ENCODE results near the gene PCDH7.

Gene PCDH7

DNA sequence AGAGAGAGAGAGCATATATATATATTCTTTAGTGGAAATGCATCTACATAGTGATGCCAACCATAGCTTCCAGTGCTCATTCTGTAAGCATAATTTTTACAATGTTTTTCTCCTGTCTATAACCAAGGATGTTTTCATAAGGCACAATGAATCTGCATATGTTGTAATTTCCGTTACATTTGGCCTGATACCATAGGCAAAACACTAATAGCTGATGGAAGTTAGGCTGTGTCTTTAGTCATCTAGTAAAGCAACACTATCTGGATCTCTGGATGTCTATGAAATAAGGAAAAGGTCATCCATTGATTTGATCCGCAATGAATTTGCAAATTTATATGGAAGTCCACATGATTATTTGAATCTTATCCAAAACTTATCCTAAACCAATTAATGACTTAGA, 8.1 kb downstream of the PCDH7 start:
- no peak for FAIRE-seq

DNA sequence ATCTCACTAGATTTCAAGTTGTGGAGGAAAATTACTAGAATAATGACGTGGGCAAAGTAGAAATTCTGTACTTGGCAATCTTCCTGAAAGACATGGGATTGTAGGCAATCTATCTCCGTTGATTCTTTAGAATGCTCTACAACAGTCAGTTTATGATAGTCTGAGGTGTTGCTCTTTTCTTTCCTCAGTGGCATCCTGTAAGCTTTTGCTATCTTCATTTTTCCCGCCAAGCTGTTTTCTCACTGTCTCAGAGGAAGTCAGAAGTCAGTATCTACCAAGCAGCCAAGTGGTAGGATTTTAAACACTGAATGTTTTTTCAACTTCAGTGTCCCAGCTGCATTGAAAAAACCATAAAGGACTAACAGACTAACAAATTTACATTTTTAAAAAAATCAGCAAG, 23.7 kb downstream of the PCDH7 start:
- no peak for FAIRE-seq

DNA sequence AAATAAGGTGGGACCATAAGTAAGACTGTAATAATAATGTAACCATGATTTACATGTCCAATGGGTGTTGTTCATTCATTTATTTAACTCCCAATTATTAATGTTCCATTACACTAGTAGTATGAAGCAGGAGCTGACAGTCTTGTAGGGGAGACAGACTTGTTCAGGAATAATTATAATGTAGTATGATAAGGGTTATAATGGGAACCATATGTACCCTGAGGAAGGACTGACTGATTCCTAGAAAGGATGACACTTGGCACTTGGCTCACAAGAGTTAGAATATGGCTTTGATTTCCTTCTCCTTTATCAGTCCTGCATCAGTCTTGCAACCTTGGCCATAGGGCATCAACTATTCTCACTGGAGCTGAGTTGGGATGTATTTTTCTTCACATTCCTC, 24.2 kb downstream of the PCDH7 start:
- no peak for FAIRE-seq

DNA sequence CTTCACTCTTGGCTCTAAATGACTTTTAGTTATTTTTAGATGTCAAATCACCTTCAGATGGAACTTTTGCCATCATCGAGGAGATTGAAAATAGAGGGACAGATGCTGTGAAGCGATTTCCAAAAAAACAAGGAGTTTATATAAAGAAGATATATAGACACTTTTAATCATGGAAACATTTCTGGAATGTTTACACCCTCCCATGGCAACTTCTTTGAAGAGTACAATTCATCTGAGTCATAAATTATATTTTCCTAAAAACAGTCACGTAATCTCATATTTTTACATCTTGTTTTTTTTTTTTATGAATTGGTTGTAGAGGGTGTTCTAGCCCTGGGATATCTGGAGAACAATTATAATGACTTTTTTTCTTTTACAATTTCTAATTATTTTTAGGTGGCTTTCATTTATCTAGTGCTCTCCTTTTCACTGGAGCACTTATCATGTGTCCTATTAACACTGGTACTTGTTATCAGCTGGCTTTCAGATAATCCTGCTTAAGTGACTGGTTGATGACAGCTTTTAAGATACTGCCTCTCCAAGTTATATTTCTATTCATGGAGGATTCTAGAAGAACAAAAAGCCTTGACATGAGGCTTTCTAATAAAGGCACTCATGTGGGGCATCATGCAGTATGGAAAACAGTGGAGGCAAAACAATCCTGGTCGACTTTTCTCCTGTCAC, 24.9 kb downstream of the PCDH7 start:
- FAIRE-seq: no peak

DNA sequence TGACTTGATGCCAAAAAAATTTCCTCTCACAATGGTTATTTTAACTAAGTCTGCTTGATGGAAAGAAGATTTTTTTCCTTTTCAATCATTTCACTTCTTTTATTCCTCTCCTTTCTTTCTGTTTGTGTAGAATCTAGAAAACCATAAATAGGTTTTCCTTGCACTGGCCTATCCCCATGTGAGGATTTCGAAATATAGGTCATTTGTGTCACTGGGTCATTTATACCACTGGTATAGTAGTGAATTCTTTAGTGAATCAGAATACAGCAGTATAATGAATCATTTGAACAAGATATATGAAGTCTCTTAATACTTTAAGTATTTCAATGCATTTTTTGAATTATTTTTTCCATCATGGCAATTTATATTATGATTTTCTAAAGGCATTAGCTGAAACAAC, 26.6 kb downstream of the PCDH7 start:
- FAIRE-seq: no peak

DNA sequence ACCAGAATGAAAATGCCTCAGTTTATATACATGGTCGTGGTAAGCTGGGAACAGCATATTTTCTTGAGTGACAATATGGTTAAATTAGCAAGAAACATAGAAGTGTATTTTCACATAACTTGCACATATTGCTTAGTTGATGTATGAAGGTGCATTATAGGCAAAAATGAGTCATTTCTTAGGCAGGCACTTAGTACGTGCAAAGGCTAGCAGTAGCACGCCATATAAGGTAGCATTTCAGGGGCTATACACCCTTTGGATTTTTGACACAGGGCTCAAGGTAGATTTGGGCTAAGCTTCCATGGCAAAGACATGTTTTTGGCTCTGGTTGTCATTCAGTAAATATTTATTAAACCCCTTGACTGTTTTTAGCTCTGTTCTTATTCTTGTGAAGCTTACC, 33.1 kb downstream of the PCDH7 start:
- FAIRE-seq: no peak

DNA sequence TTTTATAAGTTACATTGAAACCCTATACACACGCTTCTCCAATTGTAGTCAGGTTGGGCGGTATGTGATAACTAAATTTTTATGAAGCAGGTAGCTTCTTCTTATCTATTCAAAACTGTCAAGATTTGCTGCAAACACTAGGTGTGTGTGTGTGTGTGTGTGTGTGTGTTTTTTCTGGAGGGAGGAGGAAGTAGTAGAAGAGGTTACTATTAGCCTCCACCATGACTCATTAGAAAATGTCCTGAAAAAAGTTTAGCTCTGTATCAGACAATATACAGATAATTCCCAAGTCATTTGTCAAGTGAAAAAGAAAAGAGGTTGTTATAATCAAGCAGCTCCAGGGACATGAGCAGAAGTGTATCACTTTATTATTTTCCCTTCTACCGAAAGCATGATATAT, 33.9 kb downstream of the PCDH7 start:
- no peak for FAIRE-seq

DNA sequence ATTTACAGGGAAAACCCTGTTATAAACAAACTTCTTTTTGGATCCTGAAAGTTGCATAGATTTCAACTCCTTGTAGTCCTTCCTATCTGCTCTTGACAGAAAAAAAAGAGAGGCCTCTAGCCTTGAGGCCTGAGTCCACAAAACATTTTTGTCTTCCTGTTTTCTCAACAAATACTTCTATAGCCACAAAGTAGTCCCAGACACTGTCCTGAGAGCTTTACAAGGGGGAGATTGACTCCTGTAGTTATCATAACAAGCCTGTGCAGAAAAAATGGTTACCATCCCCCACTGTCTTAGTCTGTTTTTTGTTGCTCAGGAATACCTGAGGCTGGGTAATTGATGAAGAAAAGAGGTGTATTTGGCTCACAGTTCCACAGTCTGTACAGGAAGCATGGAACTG, 35.2 kb downstream of the PCDH7 start:
- FAIRE-seq: no peak

DNA sequence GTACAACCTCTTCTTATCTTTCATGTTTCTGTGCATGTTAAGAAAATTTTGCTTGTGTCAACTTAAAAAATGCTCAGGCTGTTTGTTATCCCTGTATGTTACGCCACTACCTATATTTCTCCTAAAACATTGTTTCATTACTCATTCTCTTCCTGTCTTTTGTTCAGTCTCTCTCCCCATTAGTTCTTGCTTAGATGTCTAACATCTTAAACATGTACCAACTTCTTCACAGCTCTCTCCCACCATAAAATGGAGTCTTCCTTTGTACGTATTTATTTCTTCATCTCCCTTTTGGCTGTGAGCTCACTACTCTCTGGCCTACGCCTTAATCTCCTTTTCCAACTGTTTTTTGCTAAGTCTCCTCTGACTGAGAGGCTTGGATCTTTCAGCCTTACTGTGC, 36.4 kb downstream of the PCDH7 start:
- FAIRE-seq: no peak

DNA sequence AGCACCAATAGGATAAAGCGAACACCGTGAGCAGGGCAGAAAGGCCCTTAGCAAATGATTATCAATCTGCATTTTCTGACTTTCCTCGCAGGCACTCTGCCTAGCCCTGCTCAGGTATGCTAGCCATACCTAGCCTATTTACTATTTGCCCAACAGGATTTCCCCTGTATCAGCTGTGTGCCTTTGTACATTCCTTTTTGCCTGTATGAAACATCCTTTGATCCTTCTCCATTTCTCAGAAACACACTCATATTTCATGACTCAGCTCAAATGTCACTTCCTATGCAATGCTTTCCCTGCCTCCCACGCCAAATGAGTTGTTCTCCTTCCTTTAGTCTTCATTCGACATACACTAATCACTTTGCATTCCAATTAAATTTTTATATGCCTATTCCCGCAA, 37.2 kb downstream of the PCDH7 start:
- FAIRE-seq: no peak

DNA sequence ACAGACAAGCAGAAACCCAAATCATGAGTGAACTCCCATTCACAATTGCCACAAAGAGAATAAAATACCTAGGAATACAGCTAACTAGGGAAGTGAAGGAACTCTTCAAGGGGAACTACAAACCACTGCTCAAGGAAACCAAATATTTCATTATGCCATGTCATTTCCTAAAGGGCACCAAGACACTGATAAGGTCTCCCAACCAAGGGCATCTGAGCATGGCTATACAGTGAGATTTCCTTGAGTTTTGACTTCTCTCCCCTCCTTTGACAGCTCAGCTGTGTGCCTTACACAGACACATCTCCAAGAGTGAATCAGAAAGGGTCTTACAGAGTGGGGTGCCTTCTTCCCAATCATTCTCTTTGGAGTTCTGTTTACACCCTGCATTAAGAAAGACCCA, 40.4 kb downstream of the PCDH7 start:
- no peak for FAIRE-seq

DNA sequence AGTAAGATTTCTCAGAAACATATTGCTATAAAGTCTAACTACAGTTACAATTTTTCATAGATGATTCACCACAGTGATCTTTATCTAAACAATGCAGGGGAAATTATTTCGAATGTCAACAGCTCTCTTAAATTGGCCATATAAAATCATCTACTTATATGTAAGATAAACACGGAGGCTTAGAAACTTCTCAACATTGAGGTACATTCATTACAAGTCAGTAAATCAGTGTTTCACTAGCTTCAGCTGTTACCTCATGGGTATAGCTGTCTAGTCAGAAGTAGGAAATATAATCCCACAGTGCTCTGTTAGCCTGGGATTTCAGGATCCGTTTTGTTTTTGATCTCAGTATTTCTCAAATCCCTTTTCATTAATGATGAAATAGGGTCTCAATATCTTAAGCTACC, 43.2 kb downstream of the PCDH7 start:
- FAIRE-seq: no peak

DNA sequence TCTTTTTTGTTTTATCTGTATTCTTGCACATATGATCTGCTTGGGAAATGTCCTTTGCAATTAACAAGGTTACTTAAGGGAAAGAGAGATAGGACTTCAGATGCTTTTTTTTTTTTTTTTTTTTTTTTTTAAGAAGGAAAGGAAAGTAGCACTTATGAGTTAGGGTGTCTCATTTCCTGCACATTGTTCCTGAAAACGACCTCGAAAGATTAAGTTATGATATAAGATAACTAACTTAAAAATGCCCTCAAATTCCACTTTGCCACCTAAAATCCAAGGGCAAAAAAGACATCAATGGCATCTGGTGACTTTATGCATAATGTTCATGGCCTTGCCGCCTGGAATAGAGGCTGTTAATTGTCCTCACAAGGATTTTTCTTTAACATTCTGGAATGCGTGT, 44.9 kb downstream of the PCDH7 start:
- no peak for FAIRE-seq

DNA sequence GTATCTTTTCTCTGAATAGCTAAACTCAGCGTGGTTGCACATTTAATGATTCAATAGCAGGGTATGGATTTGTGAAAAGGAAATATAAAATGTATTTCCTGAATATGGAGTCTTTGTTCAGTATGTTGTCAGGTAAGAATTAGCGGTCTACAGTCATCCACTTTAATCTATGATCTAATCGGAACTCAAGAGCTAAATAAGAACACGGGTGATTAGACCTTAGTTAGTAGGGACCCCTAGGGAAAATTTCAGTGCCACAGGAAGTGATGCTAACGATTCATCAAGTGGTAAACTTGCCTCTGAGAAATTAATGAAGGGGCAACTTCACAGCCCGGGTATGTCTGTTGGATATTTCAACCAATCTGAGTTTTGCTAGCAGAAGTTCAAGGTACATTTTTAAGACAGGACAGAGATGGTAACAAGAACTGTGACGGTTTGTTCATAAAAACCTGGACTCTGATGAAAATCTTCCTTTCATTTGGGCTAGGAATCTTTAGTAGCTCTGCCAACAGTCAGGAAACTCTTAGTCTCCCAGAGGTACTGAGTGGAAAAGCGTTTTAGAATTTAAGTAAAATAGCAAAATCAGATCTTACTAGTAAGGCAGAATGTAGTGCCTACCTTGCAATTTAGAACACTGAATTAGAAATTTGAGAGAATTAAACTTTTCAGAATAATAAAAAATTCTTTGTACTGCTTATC, 47.1 kb downstream of the PCDH7 start:
- no peak for FAIRE-seq

DNA sequence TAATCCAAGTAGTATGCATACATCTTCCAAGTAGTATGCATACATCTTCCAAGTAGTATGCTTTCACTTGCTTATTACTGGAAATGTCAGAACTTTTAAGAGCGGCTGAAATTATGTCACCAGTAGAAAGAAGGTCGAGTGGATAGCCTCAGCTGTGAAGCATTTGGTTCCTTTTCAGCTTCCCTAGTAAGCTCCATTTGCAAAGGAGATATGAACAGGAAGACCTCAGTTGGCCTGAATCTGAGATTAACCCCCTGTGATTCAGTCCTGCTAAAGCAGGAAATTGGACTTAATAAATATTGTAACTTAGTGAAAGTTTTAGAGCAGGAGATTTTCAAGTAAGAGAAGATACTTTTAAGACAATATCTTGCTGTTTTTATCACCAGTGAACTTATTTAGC, 48.1 kb downstream of the PCDH7 start:
- FAIRE-seq: no peak

DNA sequence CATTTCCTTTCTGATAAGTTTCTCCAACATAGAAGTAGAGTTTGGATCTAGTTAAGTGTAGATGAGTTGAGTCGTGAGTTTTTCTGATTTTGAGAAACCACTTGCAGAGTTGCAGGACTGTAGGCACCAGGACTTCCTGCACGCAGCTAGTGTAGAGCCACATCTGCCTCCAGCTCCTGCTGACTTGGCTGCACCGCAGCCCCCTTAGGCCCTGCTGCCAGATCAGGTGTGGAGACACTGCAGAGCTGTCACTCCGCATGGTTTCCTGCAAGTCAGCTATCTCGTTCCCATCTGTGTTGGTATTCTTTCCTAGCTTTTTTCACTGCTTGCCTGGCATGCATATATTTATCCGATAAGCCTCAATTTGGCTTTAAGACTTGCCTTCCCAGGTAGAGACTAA, 48.9 kb downstream of the PCDH7 start:
- FAIRE-seq: no peak

DNA sequence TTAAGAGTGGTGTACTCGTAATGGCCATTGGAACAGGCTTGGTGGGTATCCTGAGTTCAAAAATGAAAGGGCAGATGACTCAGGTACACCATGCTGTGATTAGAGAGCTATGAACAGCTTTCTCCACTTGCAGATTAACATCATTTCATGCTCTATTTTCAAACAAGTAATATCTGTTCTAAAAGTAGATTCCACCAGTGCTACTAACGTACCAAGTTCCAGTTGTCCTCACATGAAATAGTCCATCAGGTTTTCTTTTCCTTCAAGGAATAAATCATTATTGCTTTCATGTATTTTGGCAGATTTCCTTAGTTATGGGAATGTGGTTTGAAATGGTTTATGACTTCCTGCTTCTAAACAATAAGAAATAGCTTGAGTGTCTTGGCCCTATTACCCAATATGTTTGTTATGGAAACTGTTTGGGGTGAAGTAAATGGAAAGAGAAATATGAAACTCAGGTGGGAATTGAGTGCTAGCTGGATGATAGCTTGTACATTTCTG, 49.9 kb downstream of the PCDH7 start:
- FAIRE-seq: no peak

DNA sequence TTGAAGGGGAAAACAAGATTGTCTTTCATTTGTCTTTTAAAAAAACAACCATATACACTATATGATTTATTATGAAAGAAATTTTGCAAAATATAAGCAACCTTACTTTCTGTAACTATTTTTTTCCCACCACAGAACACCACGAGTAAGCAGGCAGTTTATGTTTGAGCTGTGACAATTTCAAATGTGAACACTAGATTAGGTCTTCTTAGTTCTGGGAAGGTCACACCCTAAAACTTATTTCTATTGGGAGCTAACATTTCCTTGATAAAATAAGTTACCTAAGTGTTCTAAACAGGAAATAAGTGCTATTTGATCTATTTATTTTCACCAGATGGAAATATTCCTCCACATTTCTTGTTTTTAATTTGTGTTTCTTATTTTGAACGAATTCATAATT, 50.6 kb downstream of the PCDH7 start:
- no peak for FAIRE-seq

DNA sequence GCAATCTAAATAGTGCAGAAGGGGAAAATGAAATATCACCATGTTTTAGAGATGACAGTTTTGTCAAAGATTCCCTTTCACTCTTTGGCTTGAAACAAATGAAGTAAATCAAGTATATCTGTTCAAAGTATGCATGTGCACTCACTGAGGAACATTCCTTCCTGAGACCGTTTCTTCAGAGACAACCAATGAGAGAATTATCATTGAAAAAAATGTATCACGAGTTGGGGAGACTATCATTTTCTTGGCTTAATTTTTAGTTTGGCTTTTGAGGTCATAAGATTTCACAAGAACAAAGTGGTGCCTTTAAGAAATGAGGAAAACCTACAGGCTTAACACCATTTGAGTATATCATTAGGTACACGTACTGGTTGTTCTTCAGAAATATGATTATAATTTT, 56.3 kb downstream of the PCDH7 start:
- FAIRE-seq: no peak

DNA sequence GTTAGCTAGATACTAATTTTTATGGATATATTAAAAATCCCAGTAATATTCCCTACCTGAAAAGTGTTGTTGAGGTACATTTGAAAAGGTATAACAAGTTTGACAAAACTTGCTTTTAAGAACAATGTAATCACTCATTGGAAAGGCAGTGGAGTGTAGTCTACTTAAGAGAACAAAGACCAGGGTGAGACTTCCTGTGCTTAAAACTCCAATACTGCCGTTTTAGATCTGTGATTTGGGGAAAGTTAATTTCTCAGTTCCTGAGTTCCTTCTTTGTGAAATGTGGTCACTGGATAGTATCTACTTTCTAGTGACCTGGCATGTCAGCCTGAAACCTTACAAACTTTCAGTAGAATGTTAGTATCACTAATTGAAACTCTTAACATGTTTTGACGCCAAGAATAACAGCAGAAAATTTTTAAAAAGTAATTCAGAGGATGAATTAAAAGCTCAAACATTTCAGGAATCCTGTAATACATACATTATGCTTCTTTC, 56.8 kb downstream of the PCDH7 start:
- FAIRE-seq: no peak

Measured in A204.1 (cell line).